ENCODE results near the gene SELENON. TPM values are rescaled to one million over a fixed set of nuclear protein-coding genes. Genes with fewer than 3 reads are reported as not detected.

The SELENON gene
- polyA plus RNA-seq, 4 donors = 4.7 to 52.9 (median 22.2) TPM

DNA sequence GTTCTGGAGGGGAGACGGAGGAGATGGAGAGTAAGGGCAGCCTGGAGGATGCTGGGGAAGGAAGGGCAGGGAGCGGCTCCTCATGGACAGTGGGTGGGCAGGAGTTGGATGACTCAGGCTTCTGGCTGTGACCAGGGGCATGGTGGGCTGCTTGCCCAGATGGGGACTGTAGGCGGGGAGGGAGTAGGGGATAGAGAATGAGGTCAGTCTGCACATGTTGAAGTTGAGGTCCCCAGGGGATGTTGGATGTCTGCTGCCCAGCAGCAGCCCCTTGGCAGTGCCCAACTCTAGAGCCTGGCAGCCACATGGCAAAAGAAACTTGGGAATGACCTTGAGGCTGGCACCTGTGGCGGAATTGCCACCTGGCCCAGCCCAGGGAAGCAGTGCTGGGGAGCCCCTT, 6.4 kb downstream of the SELENON start:
- Histone ChIP-seq H3K9me3 (ENCODE audit: control insufficient read depth in 2 of 2, insufficient read depth in 1 of 2, low read depth in 1 of 2, low read length in 1 of 2) (no peaks in the 10 kb centered on the region), H3K4me3 (ENCODE audit: low read depth in 1 of 3, low read length in 3 of 3) (no peak overlapping the region), H3K4me1 (ENCODE audit: control insufficient read depth in 3 of 3, insufficient read depth in 2 of 3, low read depth in 1 of 3, low read length in 2 of 3) (peaks cover 0 to 10% (median 0%) of the 10 kb centered on the region in 3 donors), H3K36me3 (ENCODE audit: control insufficient read depth in 3 of 3, insufficient read depth in 2 of 3, low read depth in 1 of 3, low read length in 3 of 3) (peaks cover 0 to 81% (median 2%) of the 10 kb centered on the region in 3 donors), H3K27ac (ENCODE audit: low read depth in 1 of 3, low read length in 2 of 3) (no peak overlapping the region), H3K27me3 (ENCODE audit: control insufficient read depth in 3 of 3, insufficient read depth in 3 of 3, low read length in 3 of 3) (no peaks in the 10 kb centered on the region)
- FAIRE-seq (no peak), DNase-seq (no peak)
- WGBS, 3 donors = 76 to 89% (median 89%) methylated on average over 3 to 4 of the region's 4 CpGs

DNA sequence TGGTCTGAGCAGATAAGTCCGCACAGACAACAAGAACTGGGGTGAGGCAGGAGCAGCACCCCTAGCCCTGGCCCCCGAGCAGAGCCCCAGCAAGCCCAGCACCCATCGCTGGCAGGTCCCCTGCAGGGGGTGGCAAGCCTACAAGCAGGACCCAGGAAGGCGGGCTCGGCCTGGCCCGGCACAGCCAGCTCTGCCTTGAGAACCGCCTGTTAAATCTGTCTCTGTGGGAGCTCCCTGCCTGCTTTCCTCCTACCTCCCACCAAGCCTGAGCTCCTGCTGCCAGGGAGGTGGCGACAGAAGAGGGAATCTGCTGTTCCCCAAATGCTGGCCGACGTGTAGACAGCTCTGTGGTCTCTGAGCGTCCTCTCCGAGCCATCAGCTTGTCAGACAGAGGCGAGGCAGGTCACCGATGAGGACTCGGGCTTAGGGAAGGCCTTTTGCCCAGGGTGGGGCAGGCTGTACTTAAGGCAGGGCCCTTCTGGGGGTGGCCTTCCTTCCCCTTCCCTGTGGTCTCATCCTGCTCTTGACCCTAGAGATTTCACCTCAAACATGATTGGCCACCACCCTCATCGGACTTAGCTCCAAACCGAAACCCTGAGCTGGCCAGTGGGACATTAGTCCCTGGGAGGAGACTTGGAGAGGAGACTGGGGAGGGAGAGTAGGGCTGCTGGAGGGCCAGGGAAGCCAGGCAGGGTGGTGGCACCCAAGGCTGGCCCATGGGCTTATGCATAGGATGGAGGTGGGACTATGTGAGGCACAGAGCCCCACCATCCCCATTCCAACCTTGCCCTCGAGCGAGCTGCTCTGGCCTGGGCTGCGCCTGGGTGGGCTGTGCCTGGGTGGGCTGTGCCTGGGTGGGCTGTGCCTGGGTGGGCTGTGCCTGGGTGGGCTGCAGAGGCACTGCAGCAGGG, 7.7 kb downstream of the SELENON start:
- Histone ChIP-seq H3K9me3 (ENCODE audit: control insufficient read depth in 2 of 2, insufficient read depth in 1 of 2, low read depth in 1 of 2, low read length in 1 of 2) (no peaks in the 10 kb centered on the region), H3K27me3 (ENCODE audit: control insufficient read depth in 3 of 3, insufficient read depth in 3 of 3, low read length in 3 of 3) (no peaks in the 10 kb centered on the region), H3K4me3 (ENCODE audit: low read depth in 1 of 3, low read length in 3 of 3) (no peak overlapping the region), H3K27ac (ENCODE audit: low read depth in 1 of 3, low read length in 2 of 3) (no peak overlapping the region), H3K4me1 (ENCODE audit: control insufficient read depth in 3 of 3, insufficient read depth in 2 of 3, low read depth in 1 of 3, low read length in 2 of 3) (peaks cover 0 to 8% (median 0%) of the 10 kb centered on the region in 3 donors), H3K36me3 (ENCODE audit: control insufficient read depth in 3 of 3, insufficient read depth in 2 of 3, low read depth in 1 of 3, low read length in 3 of 3) (peaks cover 0 to 80% (median 2%) of the 10 kb centered on the region in 3 donors)
- DNase-seq (peak in 1 of 2 donors; percentile 55), FAIRE-seq (no peak)
- WGBS, 3 donors = 68 to 76% (median 74%) methylated on average over 17 to 20 of the region's 20 CpGs

DNA sequence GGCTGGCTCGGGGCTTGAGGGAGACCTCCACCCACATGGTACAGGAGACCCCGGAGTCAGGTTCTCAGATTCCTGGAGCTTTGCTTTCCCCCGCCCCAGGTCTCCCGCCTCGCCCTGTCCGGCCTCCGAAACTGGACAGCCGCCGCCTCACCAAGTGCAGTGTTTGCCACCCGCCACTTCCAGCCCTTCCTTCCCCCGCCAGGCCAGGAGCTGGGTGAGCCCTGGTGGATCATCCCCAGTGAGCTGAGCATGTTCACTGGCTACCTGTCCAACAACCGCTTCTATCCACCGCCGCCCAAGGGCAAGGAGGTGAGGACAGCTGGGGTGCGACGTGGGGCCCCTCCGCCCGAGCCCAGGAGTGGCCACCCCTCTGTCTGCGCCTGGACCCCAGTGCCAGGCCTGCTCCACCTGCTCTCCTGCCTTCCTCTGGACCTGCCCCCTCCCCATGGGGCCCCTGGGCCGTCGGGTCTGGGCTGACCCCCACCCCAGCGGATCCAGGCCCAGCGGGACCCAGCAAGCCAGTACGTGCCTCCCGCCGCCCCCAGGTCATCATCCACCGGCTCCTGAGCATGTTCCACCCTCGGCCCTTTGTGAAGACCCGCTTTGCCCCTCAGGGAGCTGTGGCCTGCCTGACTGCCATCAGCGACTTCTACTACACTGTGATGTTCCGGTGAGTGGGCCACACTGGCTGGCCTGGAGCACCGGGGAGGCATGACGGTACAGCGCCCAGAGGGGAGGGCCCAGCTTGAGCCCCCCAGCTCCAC, 8.7 kb downstream of the SELENON start:
- H3K9me3 ChIP-seq (ENCODE audit: control insufficient read depth in 2 of 2, insufficient read depth in 1 of 2, low read depth in 1 of 2, low read length in 1 of 2) = no peaks in the 10 kb centered on the region
- H3K4me3 ChIP-seq (ENCODE audit: low read depth in 1 of 3, low read length in 3 of 3) = no peak overlapping the region
- no peak for DNase-seq
- WGBS, 3 donors = 91 to 96% (median 92%) methylated on average over 28 to 34 of the region's 34 CpGs
- no peak overlapping the region for H3K27ac ChIP-seq (ENCODE audit: low read depth in 1 of 3, low read length in 2 of 3)
- peaks cover 0 to 88% (median 2%) of the 10 kb centered on the region in 3 donors for H3K36me3 ChIP-seq (ENCODE audit: control insufficient read depth in 3 of 3, insufficient read depth in 2 of 3, low read depth in 1 of 3, low read length in 3 of 3)
- H3K4me1 ChIP-seq (ENCODE audit: control insufficient read depth in 3 of 3, insufficient read depth in 2 of 3, low read depth in 1 of 3, low read length in 2 of 3) = peaks cover 0 to 7% (median 0%) of the 10 kb centered on the region in 3 donors
- H3K27me3 ChIP-seq (ENCODE audit: control insufficient read depth in 3 of 3, insufficient read depth in 3 of 3, low read length in 3 of 3) = no peaks in the 10 kb centered on the region
- no peak for FAIRE-seq

DNA sequence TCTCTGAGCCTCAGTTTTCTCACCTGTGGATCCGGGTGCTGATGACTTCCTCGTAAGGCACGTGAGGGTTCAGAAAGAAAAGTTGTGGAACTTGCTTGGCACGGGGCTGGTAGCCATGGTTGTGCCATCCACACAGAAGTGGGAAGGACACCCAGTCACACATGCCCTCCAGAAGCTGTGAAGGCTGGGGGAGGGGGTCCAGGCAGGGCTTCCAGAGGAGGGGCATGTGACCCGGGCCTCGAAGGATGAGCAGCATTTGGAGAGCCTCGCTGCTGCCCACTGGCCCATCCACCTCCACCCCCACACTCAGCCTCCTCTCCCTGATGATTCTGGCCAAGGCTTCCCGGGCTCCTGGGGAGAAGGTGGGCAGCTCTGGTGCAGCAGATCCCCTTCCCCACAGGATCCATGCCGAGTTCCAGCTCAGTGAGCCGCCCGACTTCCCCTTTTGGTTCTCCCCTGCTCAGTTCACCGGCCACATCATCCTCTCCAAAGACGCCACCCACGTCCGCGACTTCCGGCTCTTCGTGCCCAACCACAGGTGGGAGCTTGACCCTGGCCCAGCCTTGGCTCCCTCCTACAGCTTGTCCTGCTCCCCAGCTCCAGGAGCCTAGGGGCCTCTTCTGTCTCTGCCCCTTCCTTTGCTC, 9.4 kb downstream of the SELENON start:
- no peak for FAIRE-seq
- 74 to 83% (median 78%) methylated on average over 18 of the region's 18 CpGs for WGBS, 3 donors

DNA sequence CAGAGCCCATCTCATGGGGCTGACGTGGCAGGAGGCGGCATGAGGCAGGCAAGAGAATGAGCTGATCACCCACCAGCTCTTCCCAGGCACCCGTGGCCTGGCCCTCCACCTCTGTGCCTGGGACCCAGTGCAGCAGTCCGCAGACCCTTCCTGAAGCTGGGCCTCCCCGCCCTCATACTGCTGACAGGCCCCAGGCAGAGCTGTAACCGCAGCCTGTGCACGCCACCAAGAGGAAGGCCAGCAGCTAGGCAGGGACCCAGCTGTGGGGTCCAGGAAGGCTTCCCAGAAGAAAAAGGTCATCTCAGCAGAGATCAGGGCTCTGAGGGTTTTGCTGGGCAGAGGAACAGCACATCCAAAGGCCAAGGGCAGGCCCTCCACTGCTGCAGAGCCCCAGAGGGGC, 9.9 kb downstream of the SELENON start:
- no peak overlapping the region for H3K4me3 ChIP-seq (ENCODE audit: low read depth in 1 of 3, low read length in 3 of 3)
- FAIRE-seq = no peak

More for the DNA sequence above, 9.4 kb downstream of the SELENON start:
- Histone ChIP-seq H3K36me3 (ENCODE audit: control insufficient read depth in 3 of 3, insufficient read depth in 2 of 3, low read depth in 1 of 3, low read length in 3 of 3) (peaks cover 0 to 95% (median 2%) of the 10 kb centered on the region in 3 donors), H3K4me3 (ENCODE audit: low read depth in 1 of 3, low read length in 3 of 3) (no peak overlapping the region), H3K27ac (ENCODE audit: low read depth in 1 of 3, low read length in 2 of 3) (no peak overlapping the region), H3K4me1 (ENCODE audit: control insufficient read depth in 3 of 3, insufficient read depth in 2 of 3, low read depth in 1 of 3, low read length in 2 of 3) (peaks cover 0 to 7% (median 0%) of the 10 kb centered on the region in 3 donors), H3K27me3 (ENCODE audit: control insufficient read depth in 3 of 3, insufficient read depth in 3 of 3, low read length in 3 of 3) (no peaks in the 10 kb centered on the region), H3K9me3 (ENCODE audit: control insufficient read depth in 2 of 2, insufficient read depth in 1 of 2, low read depth in 1 of 2, low read length in 1 of 2) (no peaks in the 10 kb centered on the region)
- DNase-seq = no peak

DNA sequence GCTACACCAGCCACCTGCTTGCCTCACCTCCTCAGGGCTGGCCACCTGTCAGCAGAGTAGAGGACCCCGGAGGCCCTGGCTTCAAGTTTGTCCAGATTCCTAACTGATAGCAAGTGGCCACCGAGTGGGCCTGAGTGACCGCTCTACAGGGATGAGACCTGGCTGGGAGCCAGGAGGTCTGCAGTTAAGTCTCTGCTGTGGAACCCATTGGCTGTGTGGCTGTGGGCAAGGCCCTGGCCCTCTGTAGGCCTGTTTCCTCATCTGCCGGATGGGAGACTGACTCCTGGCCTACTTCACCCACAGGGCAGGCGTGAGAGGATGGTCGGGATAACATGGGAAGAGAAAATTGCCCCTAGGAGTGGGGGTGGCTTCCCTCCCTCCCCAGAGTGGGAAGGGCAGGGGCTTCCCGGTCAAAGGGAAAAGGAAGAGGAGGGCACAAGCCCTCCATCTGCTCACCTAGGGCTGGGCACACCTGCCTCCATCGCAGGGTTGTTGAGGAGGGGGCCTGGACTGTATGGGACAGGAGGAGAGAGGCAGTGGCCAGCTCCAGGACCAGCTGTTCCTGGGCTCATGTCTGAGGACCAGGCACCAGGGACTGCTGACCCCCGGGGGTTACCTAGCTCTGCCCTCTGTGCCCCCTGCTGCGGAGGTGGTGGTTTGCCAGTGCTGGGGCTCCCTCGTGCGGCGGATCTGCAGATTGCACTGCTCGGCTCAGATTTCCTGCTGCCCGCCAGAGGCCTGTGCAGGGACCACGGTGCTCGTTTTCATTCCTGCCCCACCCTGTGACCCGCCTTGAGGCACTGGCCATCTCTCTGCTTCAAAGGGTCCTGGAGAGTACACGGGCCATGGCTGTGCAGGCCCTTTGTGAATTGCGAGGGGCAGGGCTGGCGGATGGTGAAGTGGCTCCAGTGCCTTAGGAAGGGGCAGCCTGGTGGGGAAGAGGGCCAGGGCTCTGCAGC, 10.6 kb downstream of the SELENON start:
- FAIRE-seq (no peak), DNase-seq (peak; percentile 41 to 73)
- peaks cover 0 to 7% (median 0%) of the 10 kb centered on the region in 3 donors for H3K4me1 ChIP-seq (ENCODE audit: control insufficient read depth in 3 of 3, insufficient read depth in 2 of 3, low read depth in 1 of 3, low read length in 2 of 3)
- H3K36me3 ChIP-seq (ENCODE audit: control insufficient read depth in 3 of 3, insufficient read depth in 2 of 3, low read depth in 1 of 3, low read length in 3 of 3) = peaks cover 0 to 97% (median 2%) of the 10 kb centered on the region in 3 donors
- WGBS, 3 donors = 36 to 38% (median 38%) methylated on average over 21 of the region's 21 CpGs
- no peaks in the 10 kb centered on the region for H3K9me3 ChIP-seq (ENCODE audit: control insufficient read depth in 2 of 2, insufficient read depth in 1 of 2, low read depth in 1 of 2, low read length in 1 of 2)
- no peaks in the 10 kb centered on the region for H3K27me3 ChIP-seq (ENCODE audit: control insufficient read depth in 3 of 3, insufficient read depth in 3 of 3, low read length in 3 of 3)
- H3K4me3 ChIP-seq (ENCODE audit: low read depth in 1 of 3, low read length in 3 of 3) = no peak overlapping the region
- H3K27ac ChIP-seq (ENCODE audit: low read depth in 1 of 3, low read length in 2 of 3) = no peak overlapping the region

More for the DNA sequence above, 9.9 kb downstream of the SELENON start:
- H3K27me3 ChIP-seq (ENCODE audit: control insufficient read depth in 3 of 3, insufficient read depth in 3 of 3, low read length in 3 of 3) = no peaks in the 10 kb centered on the region
- no peak for DNase-seq
- 86 to 94% (median 94%) methylated on average over 7 of the region's 7 CpGs for WGBS, 3 donors
- peaks cover 0 to 7% (median 0%) of the 10 kb centered on the region in 3 donors for H3K4me1 ChIP-seq (ENCODE audit: control insufficient read depth in 3 of 3, insufficient read depth in 2 of 3, low read depth in 1 of 3, low read length in 2 of 3)
- H3K9me3 ChIP-seq (ENCODE audit: control insufficient read depth in 2 of 2, insufficient read depth in 1 of 2, low read depth in 1 of 2, low read length in 1 of 2) = no peaks in the 10 kb centered on the region
- no peak overlapping the region for H3K27ac ChIP-seq (ENCODE audit: low read depth in 1 of 3, low read length in 2 of 3)
- H3K36me3 ChIP-seq (ENCODE audit: control insufficient read depth in 3 of 3, insufficient read depth in 2 of 3, low read depth in 1 of 3, low read length in 3 of 3) = peaks cover 0 to 97% (median 2%) of the 10 kb centered on the region in 3 donors

DNA sequence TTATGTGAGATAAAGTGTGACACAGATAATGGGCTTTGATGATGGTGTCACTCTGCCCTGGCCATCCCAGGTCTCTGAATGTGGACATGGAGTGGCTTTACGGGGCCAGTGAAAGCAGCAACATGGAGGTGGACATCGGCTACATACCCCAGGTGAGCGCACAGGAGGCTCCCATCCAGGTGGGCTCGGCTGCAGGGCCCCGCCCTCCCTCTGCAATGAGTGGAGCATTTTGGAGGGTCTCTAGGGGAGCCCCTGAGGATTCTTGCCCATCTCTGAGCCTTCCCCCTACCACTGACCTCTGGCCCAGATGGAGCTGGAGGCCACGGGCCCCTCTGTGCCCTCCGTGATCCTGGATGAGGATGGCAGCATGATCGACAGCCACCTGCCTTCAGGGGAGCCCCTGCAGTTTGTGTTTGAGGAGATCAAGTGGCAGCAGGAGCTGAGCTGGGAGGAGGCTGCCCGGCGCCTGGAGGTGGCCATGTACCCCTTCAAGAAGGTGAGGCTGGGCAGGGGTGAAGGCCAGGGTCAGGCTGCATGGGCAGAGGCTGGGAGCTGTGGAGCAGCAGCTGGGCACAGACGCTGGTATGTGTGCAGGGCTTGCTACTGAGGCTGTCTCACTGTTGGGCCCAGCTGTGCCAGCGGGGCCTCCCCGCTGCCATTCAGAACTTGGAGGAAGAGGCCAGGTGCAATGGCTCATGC, 11.5 kb downstream of the SELENON start:
- Histone ChIP-seq H3K27ac (ENCODE audit: low read depth in 1 of 3, low read length in 2 of 3) (no peak overlapping the region), H3K4me1 (ENCODE audit: control insufficient read depth in 3 of 3, insufficient read depth in 2 of 3, low read depth in 1 of 3, low read length in 2 of 3) (peaks cover 0 to 7% (median 0%) of the 10 kb centered on the region in 3 donors), H3K9me3 (ENCODE audit: control insufficient read depth in 2 of 2, insufficient read depth in 1 of 2, low read depth in 1 of 2, low read length in 1 of 2) (no peaks in the 10 kb centered on the region), H3K36me3 (ENCODE audit: control insufficient read depth in 3 of 3, insufficient read depth in 2 of 3, low read depth in 1 of 3, low read length in 3 of 3) (peaks cover 0 to 97% (median 2%) of the 10 kb centered on the region in 3 donors), H3K27me3 (ENCODE audit: control insufficient read depth in 3 of 3, insufficient read depth in 3 of 3, low read length in 3 of 3) (no peaks in the 10 kb centered on the region), H3K4me3 (ENCODE audit: low read depth in 1 of 3, low read length in 3 of 3) (no peak overlapping the region)
- 84 to 93% (median 91%) methylated on average over 13 of the region's 13 CpGs for WGBS, 3 donors
- DNase-seq (no peak), FAIRE-seq (no peak)

Measured in small intestine (tissue), 7 donors.